ENCODE results near the gene SYTL3. TPM values are rescaled to one million over a fixed set of nuclear protein-coding genes. Genes with fewer than 3 reads are reported as not detected.
A peak's percentile ranks its signal among the peaks of the same experiment; 100 is the strongest.

SYTL3 gene
- total and polyA plus RNA-seq, 10 of the 15 experiments (the other 5 are each of a cell fraction or from before 2014, with no cell fraction given): 3.3 to 12.1 (median 6.9) TPM

DNA sequence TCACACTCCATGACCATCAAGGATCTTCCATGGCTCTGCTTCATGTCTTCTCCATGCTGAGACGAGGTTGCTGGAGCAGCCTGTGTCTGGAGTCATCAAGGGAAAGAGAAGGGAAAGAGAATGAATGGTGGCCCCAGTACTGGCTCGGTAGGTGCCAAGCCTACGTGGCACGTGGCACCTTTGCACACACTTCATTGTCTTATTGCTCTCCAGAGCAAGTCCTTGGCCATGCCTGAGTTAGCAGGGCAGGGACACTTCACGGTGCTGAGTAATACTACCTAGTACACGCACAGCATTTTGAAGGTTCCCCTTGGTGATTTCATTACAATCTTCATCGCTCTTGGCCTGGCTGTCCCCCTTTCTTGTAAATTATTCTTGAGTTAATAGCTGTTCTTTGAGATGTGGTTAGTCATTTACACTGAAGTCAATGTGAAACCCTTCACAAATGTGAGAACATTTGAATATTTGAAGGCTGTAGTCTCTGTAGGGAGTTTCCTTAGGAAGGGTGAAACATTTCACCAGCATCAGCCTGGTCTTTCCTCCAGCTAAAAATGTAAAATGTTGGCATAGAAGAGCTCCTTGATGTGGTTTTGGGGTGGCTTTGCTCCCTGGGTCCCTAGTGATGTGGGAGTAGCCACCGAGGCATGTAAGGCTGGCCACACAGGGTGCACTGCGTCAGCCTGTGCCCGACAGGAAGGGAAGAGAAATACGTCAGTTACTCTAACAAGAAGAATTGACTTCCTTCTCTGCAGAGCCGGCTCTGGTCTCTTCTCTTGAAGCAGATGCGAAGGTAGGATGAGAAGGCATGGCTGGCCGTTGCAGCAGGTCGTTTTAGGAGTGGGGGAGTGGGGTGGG is at the start of gene SYTL3 (continued):
- TF ChIP-seq ZBTB11 (CRISPR knock-in tag; IDR thresholded peaks at IDR 0.05) (no peak), ASH2L (IDR thresholded peaks at IDR 0.05; ENCODE audit: borderline replicate concordance, low read depth) (no peak; the same call in 1 of the 2 replicates), NRF1 (conservative IDR thresholded peaks at IDR 0.05; ENCODE audit: low read depth, low read length) (no peak), CTCF (IDR thresholded peaks at IDR 0.05 in 2 of 3, conservative IDR thresholded peaks at IDR 0.05 in 1 of 3; ENCODE audit: control insufficient read depth in 2 of 3, extremely low read depth in 1 of 3, insufficient read depth in 1 of 3, low read depth in 3 of 3, low read length in 3 of 3) (no peak), LARP7 (IDR thresholded peaks at IDR 0.05) (peak; percentile 83), HDAC6 (IDR thresholded peaks at IDR 0.05; ENCODE audit: unreplicated experiment) (no peak), CBX5 (IDR thresholded peaks at IDR 0.05; ENCODE audit: low read depth) (no peak), RCOR1 (conservative IDR thresholded peaks at IDR 0.05; ENCODE audit: low read depth, low read length) (no peak; the same call in 1 of the 2 replicates), JUND (IDR thresholded peaks at IDR 0.05; ENCODE audit: low read depth, low read length) (no peak), NR2C2 (IDR thresholded peaks at IDR 0.05; ENCODE audit: borderline replicate concordance, control insufficient read depth, insufficient read length, low read depth) (no peak), MEF2A (IDR thresholded peaks at IDR 0.05; ENCODE audit: insufficient read depth, low read depth, low read length) (peak; percentile 63; the same call in 1 of the 2 replicates), CREB1 (IDR thresholded peaks at IDR 0.05; ENCODE audit: low read depth) (peak; percentile 88), KLF5 (IDR thresholded peaks at IDR 0.05; ENCODE audit: partially characterized antibody) (peak; percentile 87), KDM1A (IDR thresholded peaks at IDR 0.05; ENCODE audit: borderline replicate concordance) (no peak), TAF1 (IDR thresholded peaks at IDR 0.05; ENCODE audit: borderline replicate concordance, low read depth, low read length) (peak; percentile 45; the same call in 1 of the 2 replicates), SUPT20H (IDR thresholded peaks at IDR 0.05; ENCODE audit: borderline replicate concordance, control insufficient read depth, low read depth, low read length) (no peak), EGR1 (IDR thresholded peaks at IDR 0.05; ENCODE audit: borderline replicate concordance in 1 of 2, low read depth in 2 of 2, low read length in 2 of 2) (peak in 1 of 2 experiments; percentile 31; a peak in 1 of 3 replicates)
- TF ChIP-seq, protein P1, sequence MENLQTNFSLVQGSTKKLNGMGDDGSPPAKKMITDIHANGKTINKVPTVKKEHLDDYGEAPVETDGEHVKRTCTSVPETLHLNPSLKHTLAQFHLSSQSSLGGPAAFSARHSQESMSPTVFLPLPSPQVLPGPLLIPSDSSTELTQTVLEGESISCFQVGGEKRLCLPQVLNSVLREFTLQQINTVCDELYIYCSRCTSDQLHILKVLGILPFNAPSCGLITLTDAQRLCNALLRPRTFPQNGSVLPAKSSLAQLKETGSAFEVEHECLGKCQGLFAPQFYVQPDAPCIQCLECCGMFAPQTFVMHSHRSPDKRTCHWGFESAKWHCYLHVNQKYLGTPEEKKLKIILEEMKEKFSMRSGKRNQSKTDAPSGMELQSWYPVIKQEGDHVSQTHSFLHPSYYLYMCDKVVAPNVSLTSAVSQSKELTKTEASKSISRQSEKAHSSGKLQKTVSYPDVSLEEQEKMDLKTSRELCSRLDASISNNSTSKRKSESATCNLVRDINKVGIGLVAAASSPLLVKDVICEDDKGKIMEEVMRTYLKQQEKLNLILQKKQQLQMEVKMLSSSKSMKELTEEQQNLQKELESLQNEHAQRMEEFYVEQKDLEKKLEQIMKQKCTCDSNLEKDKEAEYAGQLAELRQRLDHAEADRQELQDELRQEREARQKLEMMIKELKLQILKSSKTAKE (IDR thresholded peaks at IDR 0.05; ENCODE audit: low read depth, poor library complexity, severe bottlenecking): peak; percentile 72
- TF ChIP-seq, protein P2, sequence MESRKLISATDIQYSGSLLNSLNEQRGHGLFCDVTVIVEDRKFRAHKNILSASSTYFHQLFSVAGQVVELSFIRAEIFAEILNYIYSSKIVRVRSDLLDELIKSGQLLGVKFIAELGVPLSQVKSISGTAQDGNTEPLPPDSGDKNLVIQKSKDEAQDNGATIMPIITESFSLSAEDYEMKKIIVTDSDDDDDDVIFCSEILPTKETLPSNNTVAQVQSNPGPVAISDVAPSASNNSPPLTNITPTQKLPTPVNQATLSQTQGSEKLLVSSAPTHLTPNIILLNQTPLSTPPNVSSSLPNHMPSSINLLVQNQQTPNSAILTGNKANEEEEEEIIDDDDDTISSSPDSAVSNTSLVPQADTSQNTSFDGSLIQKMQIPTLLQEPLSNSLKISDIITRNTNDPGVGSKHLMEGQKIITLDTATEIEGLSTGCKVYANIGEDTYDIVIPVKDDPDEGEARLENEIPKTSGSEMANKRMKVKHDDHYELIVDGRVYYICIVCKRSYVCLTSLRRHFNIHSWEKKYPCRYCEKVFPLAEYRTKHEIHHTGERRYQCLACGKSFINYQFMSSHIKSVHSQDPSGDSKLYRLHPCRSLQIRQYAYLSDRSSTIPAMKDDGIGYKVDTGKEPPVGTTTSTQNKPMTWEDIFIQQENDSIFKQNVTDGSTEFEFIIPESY (IDR thresholded peaks at IDR 0.05): no peak

All from GM12878 (cell line).